GM18858 (cell line): ENCODE results near the gene ETNK1.
A peak's percentile ranks its signal among the peaks of the same experiment; 100 is the strongest.

Experiments used
- ATAC-seq: cut with Tn5 transposase; IDR thresholded peaks from one replicate; pipeline ENCODE4 v1.9.1; 2021; ENCODE audit not compliant: unreplicated experiment

ETNK1 gene

GRCh38 chr12:22631863-22632463, 7.0 kb downstream of the ETNK1 start:
- ATAC-seq = no peak

- no peak for ATAC-seq
These were observed 9.9 kb downstream of the ETNK1 start for GRCh38 chr12:22634883-22635282.

DNA sequence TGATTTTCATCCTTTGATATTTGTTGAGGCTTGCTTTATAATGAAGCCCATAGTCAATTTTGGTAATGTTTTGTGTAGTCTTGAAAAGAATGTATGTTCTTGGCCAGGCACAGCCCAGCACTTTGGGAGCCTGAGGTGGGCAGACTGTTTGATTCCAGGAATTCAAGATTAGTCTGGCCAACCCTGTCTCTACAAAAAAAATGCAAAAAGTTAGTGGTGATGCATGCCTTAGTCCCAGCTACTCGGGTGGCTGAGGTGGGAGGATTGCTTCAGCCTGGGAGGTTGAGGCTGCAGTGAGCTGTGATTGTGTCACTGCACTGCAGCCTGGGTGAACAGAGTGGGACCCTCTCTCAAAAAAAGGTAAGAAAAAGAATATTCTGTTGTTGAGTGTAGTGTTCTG, 10.8 kb downstream of the ETNK1 start:
- no peak for ATAC-seq

GRCh38 chr12:22640851-22641250, 15.9 kb downstream of the ETNK1 start:
- ATAC-seq = no peak

- ATAC-seq = no peak
These were observed 16.5 kb downstream of the ETNK1 start for GRCh38 chr12:22641353-22642053.

DNA sequence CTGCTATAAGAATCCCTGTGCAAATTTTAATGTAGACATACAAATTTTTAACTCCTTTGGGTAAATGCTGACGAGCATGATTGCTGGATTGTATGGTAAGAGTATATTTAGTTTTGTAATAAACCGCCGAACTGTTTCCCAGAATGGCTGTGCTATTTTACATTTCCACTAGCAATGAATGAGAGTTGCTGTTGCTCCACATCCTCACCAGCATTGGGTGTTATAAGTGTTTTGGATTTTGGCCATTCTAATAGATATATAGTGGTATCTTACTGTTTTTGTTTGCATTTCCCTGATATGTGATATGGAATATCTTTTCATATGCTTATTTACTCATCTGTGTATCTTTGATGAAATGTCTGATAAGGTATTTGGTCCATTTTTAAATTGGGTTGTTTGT, 23.7 kb downstream of the ETNK1 start:
- no peak for ATAC-seq

- no peak for ATAC-seq
These were observed 28.1 kb downstream of the ETNK1 start for GRCh38 chr12:22653075-22653474.

DNA sequence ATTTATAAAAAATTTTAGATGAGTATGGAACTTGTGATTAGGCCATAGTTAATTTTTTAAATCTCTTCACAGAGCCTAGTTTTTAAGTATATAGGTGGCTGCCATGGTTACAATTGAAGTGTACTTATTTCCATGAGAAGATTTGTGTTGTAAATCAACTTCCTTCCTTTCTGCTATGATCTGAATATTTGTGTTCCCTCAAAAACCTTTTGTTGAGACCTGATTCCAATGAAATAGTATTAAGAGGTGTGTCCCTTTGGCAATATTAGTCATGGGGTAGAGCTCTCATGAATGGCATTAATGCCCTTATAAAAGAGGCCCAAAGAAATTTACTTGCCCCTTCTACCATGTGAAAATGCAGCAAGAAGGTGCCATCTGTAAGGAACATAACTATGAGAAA, 28.8 kb downstream of the ETNK1 start:
- ATAC-seq = no peak

GRCh38 chr12:22656376-22656775, 31.4 kb downstream of the ETNK1 start:
- ATAC-seq = no peak

GRCh38 chr12:22656831-22657230, 31.9 kb downstream of the ETNK1 start:
- no peak for ATAC-seq

DNA sequence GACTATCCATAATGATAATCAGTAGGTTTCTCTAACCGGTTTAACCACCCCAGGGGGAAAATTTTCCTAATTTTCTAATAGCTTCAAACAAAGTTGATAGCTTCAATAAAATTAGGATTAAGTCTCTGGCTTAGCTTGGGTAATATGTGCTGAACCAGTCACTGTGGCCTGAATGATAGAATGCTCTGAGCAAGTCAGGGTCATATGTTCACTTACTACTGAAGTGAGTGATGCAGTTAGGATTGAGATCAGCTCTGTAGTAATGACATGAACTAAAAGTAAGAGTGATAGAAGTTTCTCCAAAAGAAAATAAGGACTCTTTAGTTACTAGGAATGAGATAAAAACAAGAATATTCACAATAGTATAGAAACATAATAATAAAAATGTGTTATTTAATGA, 32.6 kb downstream of the ETNK1 start:
- peak; percentile 50 for ATAC-seq

DNA sequence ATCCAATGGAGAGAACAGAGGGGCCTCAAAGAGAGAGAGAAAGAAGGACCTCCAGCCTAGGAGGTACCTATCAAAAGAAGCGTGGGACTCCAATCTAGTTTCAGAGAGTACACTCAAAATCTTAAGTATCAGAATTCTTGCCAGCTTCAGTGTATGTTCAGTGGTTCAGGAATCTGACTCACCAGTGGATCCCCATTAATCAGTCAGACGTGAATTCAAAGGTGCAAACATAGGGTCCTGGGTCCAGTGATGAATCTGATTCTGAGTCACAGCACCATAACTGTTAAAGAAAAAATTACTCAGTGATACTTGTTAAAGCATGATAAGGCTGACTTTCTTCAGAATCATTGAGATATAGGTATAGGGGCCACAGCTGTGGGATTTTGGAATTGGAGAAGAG, 33.2 kb downstream of the ETNK1 start:
- no peak for ATAC-seq

DNA sequence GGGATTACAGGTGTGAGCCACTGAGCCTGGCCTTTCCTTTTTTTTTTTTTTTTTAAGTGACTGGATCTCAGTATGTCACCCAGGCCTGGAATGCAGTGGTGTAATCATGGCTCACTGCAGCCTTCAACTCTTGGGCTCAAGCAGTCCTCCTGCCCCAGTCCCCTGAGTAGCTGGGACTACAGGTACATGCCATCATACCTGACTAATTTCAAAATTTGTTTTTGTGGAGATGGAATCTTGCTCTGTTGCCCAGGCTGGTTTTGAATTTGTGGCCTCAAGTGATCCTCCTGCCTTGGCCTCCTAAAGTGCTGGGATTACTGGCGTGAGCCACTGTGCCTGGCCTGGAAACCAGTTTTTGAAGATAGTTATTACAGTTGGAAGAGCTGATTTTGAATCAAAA, 37.4 kb downstream of the ETNK1 start:
- ATAC-seq = no peak

DNA sequence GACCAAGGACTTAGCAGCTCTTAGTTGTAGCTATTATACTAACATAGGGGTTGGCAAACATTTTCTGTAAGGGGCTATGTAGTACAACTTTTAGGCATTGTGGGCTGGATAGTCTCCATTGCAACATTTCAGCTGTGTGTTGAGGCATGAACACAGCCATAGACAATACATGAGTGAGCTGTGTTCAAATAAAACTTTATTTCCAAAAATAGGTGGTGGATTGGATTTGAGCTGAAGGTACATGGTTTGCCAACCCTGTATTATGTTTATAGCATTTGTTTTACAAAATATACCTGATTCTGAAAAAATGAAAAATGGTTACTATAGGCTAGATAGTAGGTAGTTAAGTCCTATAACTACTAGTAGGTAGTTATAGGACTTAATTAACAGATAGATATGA, 40.5 kb downstream of the ETNK1 start:
- no peak for ATAC-seq

DNA sequence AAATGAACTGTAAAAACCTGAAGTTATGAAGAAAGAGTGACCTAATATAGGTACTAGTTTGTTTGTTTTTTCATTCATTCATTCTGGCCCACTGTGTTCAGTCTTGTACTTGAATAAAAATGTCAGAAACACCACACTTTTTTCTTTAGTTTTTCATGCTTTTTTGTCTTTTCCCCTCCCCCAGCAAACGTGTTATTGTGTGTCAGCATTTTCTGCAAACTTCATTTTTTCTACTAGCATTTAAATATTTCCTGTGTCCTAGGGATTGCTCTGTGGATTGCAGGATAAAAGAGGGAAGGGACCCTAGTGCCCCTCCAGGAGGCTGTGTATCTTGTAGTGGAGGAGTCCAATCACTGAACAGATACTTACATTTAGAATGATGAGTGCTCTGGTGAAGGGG, 42.2 kb downstream of the ETNK1 start:
- no peak for ATAC-seq

GRCh38 chr12:22668441-22668840, 43.5 kb downstream of the ETNK1 start:
- no peak for ATAC-seq

GRCh38 chr12:22670762-22671161, 45.8 kb downstream of the ETNK1 start:
- no peak for ATAC-seq

- no peak for ATAC-seq
These were observed 48.0 kb downstream of the ETNK1 start for GRCh38 chr12:22672951-22673350.

- ATAC-seq = no peak
These were observed 53.0 kb downstream of the ETNK1 start for GRCh38 chr12:22677781-22678574.

- no peak for ATAC-seq
These were observed 57.7 kb downstream of the ETNK1 start for GRCh38 chr12:22682663-22683062.

DNA sequence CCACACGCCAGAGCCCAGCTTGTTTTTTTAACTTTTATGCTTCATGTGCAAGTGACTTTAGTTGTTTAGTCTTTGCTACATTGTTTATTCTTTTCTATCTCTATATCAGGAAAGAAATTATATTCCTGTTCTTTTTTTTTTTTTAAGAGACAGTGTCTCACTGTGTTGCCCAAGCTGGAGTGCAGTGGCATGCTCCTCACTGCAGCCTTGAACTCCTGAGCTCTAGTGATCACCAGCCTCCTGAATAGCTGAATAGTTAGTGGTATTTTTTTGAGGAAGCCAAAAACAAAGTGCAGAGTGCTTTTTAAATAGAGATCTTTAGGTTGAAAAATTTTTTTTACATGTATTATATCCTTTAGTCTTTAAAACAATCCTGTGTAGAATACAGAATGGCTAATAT, 58.2 kb downstream of the ETNK1 start:
- ATAC-seq = no peak
